ENCODE results near the gene KDM4C.

The KDM4C gene

GRCh38 chr9:7150153-7150890 lies 392.5 kb downstream of the KDM4C start:
- no peak for TF ChIP-seq CTCF (IDR thresholded peaks at IDR 0.05; ENCODE audit: low read depth, low read length, missing control alignments)
- DNase-seq (ENCODE audit: extremely low read depth, low read depth), result no peak
- no peak overlapping the region for H3K4me3 ChIP-seq (replicated peaks; ENCODE audit: low read depth, low read length)

GRCh38 chr9:7153134-7153533 lies 395.4 kb downstream of the KDM4C start:
- H3K4me3 ChIP-seq (replicated peaks; ENCODE audit: low read depth, low read length), result no peak overlapping the region
- TF ChIP-seq CTCF (IDR thresholded peaks at IDR 0.05; ENCODE audit: low read depth, low read length, missing control alignments), result no peak
- DNase-seq (ENCODE audit: extremely low read depth, low read depth), result no peak

GRCh38 chr9:7153566-7153965 lies 395.8 kb downstream of the KDM4C start:
- TF ChIP-seq CTCF (IDR thresholded peaks at IDR 0.05; ENCODE audit: low read depth, low read length, missing control alignments), result no peak
- DNase-seq (ENCODE audit: extremely low read depth, low read depth), result no peak
- no peak overlapping the region for H3K4me3 ChIP-seq (replicated peaks; ENCODE audit: low read depth, low read length)

GRCh38 chr9:7154003-7154619 lies 396.3 kb downstream of the KDM4C start:
- H3K4me3 ChIP-seq (replicated peaks; ENCODE audit: low read depth, low read length), result no peak overlapping the region
- TF ChIP-seq CTCF (IDR thresholded peaks at IDR 0.05; ENCODE audit: low read depth, low read length, missing control alignments), result no peak
- DNase-seq (ENCODE audit: extremely low read depth, low read depth), result no peak

- DNase-seq (ENCODE audit: extremely low read depth, low read depth), result no peak
Observed at GRCh38 chr9:7154650-7155049, 396.9 kb downstream of the KDM4C start.

GRCh38 chr9:7161469-7161868 lies 403.7 kb downstream of the KDM4C start:
- no peak for TF ChIP-seq CTCF (IDR thresholded peaks at IDR 0.05; ENCODE audit: low read depth, low read length, missing control alignments)
- DNase-seq (ENCODE audit: extremely low read depth, low read depth), result no peak
- H3K4me3 ChIP-seq (replicated peaks; ENCODE audit: low read depth, low read length), result no peak overlapping the region

More at GRCh38 chr9:7154650-7155049, 396.9 kb downstream of the KDM4C start:
- no peak for TF ChIP-seq CTCF (IDR thresholded peaks at IDR 0.05; ENCODE audit: low read depth, low read length, missing control alignments)
- H3K4me3 ChIP-seq (replicated peaks; ENCODE audit: low read depth, low read length), result no peak overlapping the region

Data from HFF-Myc (cell line).